GM13977 (cell line): ENCODE data around the gene EIF2AK2.

Experiments used
- DNase-seq: peaks from one replicate; pipeline ENCODE4 v3.0.0; 2012; ENCODE audit warnings: low spot score
- in situ Hi-C: fragments of 300-500 bp; cut with MboI; formaldehyde crosslinking; loops from one replicate; pipeline ENCODE4 v1.12.0; 2022; ENCODE audit warnings: low sequenced_read_pairs, low pct_unique_long_range_greater_than_20kb, mixed read lengths, inconsistent platforms; ENCODE audit not compliant: unreplicated experiment
- TF ChIP-seq, protein P1 (sequence below): IDR thresholded peaks from 2 replicates; pipeline ENCODE4 v1.5.1; 2012; ENCODE audit warnings: mild to moderate bottlenecking, control low read depth; ENCODE audit not compliant: insufficient read depth; ENCODE audit errors: extremely low read depth, missing control alignments

Gene EIF2AK2

DNA sequence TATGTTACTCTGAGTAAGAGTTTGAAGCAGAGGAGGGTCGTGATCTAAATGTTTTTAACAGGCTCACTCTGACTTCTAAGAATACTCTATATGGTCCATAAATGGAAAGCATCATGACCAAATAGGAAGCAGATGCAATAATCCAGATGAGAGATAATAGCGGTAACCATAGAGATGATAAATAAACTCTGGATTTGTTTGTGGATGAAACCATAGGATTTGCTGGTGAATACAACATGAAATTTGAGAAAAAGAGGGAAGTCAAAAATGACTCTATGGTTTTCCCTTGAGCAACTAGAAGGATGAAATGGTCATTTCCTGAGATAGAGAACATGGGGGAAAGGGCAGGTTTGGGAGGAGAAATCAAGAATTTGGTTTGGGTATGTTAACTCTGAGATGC lies 76.5 kb downstream of the EIF2AK2 start:
- in situ Hi-C loops: no loop called here
- TF ChIP-seq, protein P1, sequence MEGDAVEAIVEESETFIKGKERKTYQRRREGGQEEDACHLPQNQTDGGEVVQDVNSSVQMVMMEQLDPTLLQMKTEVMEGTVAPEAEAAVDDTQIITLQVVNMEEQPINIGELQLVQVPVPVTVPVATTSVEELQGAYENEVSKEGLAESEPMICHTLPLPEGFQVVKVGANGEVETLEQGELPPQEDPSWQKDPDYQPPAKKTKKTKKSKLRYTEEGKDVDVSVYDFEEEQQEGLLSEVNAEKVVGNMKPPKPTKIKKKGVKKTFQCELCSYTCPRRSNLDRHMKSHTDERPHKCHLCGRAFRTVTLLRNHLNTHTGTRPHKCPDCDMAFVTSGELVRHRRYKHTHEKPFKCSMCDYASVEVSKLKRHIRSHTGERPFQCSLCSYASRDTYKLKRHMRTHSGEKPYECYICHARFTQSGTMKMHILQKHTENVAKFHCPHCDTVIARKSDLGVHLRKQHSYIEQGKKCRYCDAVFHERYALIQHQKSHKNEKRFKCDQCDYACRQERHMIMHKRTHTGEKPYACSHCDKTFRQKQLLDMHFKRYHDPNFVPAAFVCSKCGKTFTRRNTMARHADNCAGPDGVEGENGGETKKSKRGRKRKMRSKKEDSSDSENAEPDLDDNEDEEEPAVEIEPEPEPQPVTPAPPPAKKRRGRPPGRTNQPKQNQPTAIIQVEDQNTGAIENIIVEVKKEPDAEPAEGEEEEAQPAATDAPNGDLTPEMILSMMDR: no peak
- no peak for DNase-seq

- TF ChIP-seq, protein P1: no peak
- in situ Hi-C loops: no loop called here
- no peak for DNase-seq
These were observed 85.8 kb downstream of the EIF2AK2 start for GRCh38 chr2:37070931-37071330.

- TF ChIP-seq, protein P1: no peak
- no peak for DNase-seq
- in situ Hi-C loops: no loop called here
These were observed 88.1 kb downstream of the EIF2AK2 start for GRCh38 chr2:37068686-37069085.

DNA sequence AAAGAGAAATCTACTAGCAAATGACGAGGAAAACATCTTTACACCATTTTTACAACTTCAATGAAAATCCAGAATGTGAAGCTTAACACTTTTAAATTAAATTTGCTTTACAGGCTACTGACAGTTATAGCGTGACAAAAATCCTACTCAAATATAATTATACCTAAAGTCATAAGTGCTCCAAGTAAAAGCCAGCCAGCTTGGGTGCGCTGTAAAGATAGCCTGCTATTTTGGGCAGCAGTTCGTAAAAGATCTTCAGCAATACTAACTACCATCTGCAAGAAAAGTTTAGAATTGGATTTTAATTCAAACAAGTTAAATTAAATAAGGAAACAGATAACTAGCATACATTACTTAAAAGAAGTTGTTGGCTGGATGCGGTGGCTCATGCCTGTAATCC lies 95.0 kb downstream of the EIF2AK2 start:
- TF ChIP-seq, protein P1: no peak
- no peak for DNase-seq
- in situ Hi-C loops: no loop called here

DNA sequence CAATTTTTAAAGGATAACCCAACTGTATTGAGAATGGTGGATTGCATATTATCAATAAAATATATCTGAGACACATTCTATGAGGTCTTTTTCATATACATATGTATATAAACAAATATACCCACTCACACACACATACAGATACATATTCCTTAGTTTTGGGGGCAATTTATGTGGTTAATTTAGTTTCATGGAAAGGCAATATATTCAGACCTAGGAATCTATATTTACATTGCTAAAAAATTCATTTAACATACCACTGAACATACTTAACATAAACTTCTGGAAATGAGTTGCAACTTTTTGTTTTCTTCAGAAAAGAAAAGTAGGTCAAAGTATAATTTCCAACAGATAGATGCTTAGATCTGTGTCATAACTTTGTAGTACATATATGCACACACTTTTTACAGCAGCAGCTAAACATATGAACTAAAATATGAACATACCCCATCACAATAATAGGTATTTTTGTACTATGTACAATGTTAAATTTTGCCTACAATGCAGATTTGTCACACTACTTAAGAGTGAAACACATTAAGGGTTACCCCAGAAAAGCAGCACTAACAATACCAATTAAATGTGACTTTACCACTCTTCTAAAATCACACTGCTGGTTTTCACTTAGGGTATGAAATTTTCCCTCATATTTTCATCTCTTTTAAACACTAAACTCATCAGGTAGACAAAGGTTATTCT lies 95.6 kb downstream of the EIF2AK2 start:
- TF ChIP-seq, protein P1: no peak
- in situ Hi-C loops: no loop called here
- DNase-seq: no peak

DNA sequence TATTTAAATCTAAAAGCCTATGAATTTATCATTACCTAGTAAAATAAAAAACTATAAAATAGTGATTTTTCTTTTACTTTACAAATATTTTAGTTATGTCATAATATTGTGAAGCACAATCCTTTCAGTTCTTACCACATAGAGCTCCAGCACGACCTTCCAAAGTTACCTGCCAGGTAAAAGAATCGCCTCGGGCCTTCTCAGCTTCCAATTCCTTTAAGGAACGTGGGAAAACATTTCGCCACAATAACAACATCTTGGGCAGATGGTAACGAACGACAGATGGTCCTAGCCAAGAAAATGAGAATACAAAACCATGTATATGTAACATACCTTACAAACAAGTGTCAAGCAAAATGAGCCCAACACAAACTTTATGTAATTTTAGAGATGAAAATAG lies 96.3 kb downstream of the EIF2AK2 start:
- no peak for DNase-seq
- TF ChIP-seq, protein P1: no peak
- in situ Hi-C loops: no loop called here
